ENCODE data around the gene MIEF1.

GRCh38 chr22:39525658-39525975 is 23.5 kb downstream of the MIEF1 start:
- TF ChIP-seq POLR2A (IDR thresholded peaks at IDR 0.05), result no peak
- no peak for TF ChIP-seq CTCF (IDR thresholded peaks at IDR 0.05)
